Mononuclear cell (primary cell): ENCODE measurements around the gene ENPP6. TPM values are rescaled to one million over a fixed set of nuclear protein-coding genes. Genes with fewer than 3 reads are reported as not detected.

Source experiments
- H3K27me3 ChIP-seq: 2 replicates; pipeline ENCODE4 v1.6.0; 2011; ENCODE audit warnings: low read length, control low read depth; ENCODE audit not compliant: insufficient read depth
- H3K4me1 ChIP-seq: 2 replicates; pipeline ENCODE4 v1.5.1; 2011; ENCODE audit warnings: mild to moderate bottlenecking, low read length, control low read depth; ENCODE audit not compliant: insufficient read depth
- H3K4me3 ChIP-seq: 2 replicates; pipeline ENCODE4 v1.5.1; 2011; ENCODE audit warnings: mild to moderate bottlenecking, low read length, moderate library complexity
- H3K9me3 ChIP-seq: 2 replicates; pipeline ENCODE4 v1.5.1; 2011; ENCODE audit warnings: low read depth, mild to moderate bottlenecking, control low read depth, low read length
- total RNA-seq: library from RNA; depleted of rRNA; stranded (reverse); fragments of >200 nt; gene quantifications from one replicate; pipeline ENCODE4 v1.2.3, GENCODE V29; 2012

ENPP6 gene
- total RNA-seq, 1 donor = not detected

- Histone ChIP-seq H3K4me1 (no peaks in the 10 kb centered on the region), H3K9me3 (no peaks in the 10 kb centered on the region), H3K4me3 (no peak overlapping the region), H3K27me3 (no peaks in the 10 kb centered on the region)
Observed at GRCh38 chr4:184188443-184189400, 29.0 kb downstream of the ENPP6 start.

DNA sequence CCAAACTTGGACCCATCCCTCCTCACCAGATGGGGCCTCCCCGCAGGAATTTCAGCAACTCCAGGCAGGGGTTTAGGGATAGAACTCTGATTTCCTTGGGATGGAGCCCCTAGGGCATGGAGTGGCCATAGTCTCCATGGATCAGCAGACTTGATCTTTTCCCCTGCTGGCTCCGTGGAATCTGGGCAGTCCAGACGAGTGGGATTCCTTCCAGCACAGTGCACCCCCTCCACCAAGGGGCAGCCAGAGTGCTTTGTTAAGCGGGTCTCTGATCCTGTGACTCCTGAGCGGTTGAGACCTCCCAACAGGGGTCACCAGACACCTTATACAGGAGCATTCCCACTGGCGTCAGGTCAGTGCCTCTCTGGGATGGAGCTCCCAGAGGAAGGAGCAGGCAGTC lies 40.4 kb downstream of the ENPP6 start:
- Histone ChIP-seq H3K4me3 (no peak overlapping the region), H3K9me3 (no peaks in the 10 kb centered on the region), H3K4me1 (no peaks in the 10 kb centered on the region), H3K27me3 (no peaks in the 10 kb centered on the region)

DNA sequence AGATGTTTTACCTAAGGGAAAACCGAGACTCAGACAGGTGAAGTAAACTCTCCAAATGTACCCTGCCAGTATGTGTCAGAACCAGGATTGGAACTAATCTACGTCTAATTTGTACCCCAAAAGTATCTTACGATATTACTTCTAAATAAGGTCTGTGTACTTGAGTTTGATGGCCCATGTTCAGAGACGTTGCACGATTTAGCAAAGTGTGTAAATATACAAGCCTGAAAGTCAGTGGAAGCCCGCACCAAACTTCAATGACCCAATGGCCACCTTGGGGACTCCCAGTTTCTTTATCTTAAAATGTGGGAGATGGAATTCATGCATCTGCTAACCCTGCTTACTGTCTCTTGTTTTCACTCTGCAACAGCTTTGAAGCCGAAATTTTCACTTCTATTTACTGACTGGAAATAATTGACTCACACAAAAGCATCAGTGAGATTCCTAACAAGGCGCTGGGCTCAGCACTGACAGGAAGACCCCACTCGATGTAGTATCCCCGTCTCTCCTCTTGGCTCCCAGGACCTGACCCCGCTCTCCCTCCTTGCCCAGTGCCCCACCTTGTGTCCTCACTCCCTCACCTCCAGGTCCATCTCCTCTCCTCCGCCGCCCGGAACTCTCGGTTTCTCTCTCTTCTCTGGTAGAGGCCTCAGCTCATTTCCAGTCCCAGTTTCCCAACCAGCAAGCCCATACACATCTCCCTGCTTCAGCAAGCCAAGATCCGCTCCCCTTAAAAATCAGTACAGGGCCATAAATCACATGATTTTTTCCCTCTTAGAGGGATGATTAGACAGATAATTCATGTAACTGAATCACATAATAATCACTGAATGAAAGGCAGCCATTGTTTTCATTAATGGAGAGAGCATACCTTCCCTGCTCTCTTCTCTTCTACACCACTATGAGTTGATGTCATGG lies 42.8 kb downstream of the ENPP6 start:
- H3K4me3 ChIP-seq = no peak overlapping the region
- H3K27me3 ChIP-seq = no peaks in the 10 kb centered on the region
- no peaks in the 10 kb centered on the region for H3K9me3 ChIP-seq

DNA sequence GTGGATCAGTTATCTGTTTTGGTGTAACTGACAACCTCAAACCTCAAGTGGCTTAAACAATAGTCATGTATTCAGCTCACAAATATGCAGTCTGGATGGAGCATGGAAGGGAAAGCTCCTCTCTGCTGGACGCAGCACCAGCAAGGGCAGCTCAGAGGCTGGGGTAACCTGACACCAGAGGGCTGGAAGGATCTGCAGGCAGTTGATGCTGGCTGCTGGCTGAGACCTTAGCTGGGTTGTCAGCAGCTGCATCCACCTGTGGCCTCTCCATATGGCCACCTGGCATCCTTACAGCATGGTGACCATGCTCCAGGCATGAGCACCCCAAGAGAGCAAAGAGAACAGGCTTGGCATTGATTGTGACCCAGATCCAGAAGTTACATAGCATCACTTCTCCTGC lies 46.7 kb downstream of the ENPP6 start:
- peaks cover 16% of the 10 kb centered on the region for H3K27me3 ChIP-seq
- no peak overlapping the region for H3K4me3 ChIP-seq

More for the DNA sequence above, 42.8 kb downstream of the ENPP6 start:
- no peaks in the 10 kb centered on the region for H3K4me1 ChIP-seq

DNA sequence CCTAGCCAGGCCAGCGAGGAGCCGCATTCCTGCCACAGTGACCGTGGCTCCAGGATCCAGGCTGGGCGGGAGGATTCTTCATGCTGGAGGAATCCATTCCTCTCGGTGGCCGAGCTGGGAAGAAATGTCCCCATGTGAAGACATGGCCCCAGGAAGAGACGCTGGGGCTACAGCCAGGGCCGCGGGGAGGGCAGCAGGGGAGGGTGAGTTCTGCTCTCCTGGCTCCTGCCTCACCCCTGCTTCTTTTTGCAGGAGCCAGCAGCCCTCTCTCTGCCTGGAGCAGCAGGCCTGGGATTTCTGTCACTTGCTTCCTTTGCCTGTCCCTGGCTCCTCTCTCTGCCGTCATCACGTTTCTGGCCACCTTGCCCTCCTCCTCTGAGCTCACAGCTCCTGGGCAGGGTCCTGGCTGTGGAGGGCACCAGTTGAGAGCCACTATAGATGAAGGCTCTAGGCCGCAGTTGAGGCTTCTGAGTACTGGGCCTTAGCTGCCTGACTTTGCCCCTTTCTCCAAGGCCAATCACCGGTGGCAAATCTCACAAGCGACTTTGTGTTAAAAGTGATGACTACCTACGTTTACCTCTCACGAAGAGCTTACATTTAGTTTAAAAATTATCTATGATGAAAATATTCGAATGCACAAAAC lies 48.3 kb downstream of the ENPP6 start:
- no peak overlapping the region for H3K4me3 ChIP-seq
- peaks cover 6% of the 10 kb centered on the region for H3K4me1 ChIP-seq
- peaks cover 16% of the 10 kb centered on the region for H3K27me3 ChIP-seq
- H3K9me3 ChIP-seq = no peaks in the 10 kb centered on the region

More for the DNA sequence above, 46.7 kb downstream of the ENPP6 start:
- Histone ChIP-seq H3K4me1 (peaks cover 6% of the 10 kb centered on the region), H3K9me3 (no peaks in the 10 kb centered on the region)

- Histone ChIP-seq H3K4me3 (no peak overlapping the region), H3K9me3 (no peaks in the 10 kb centered on the region), H3K27me3 (peaks cover 16% of the 10 kb centered on the region), H3K4me1 (peaks cover 6% of the 10 kb centered on the region)
Observed at GRCh38 chr4:184168406-184169019, 49.2 kb downstream of the ENPP6 start.

GRCh38 chr4:184167576-184167975 lies 50.1 kb downstream of the ENPP6 start:
- Histone ChIP-seq H3K4me1 (peaks cover 6% of the 10 kb centered on the region), H3K27me3 (peaks cover 16% of the 10 kb centered on the region)

GRCh38 chr4:184166736-184167135 lies 50.9 kb downstream of the ENPP6 start:
- Histone ChIP-seq H3K4me3 (no peak overlapping the region), H3K4me1 (peaks cover 6% of the 10 kb centered on the region), H3K9me3 (no peaks in the 10 kb centered on the region), H3K27me3 (peaks cover 16% of the 10 kb centered on the region)

More at GRCh38 chr4:184167576-184167975, 50.1 kb downstream of the ENPP6 start:
- no peak overlapping the region for H3K4me3 ChIP-seq
- H3K9me3 ChIP-seq = no peaks in the 10 kb centered on the region

DNA sequence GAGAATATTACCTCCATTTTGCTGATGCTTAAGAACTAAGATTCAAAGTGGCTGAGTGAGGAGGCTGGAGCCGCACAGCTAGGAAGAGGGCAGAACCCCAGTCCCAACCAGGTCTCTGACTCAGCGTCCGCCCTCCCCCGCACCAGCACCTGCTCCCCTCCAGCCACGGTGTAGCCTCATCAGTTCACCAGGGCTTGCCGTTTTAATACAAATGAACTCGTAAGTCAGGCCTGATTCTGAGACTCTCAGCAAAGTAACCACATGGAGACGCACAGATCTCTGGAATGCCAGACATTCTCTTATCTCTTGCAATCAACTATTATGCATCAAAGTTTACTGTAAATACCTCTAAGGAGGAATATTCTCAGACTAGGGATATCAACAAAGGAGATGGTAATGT lies 52.4 kb downstream of the ENPP6 start:
- H3K9me3 ChIP-seq = no peaks in the 10 kb centered on the region
- peaks cover 21% of the 10 kb centered on the region for H3K27me3 ChIP-seq
- no peak overlapping the region for H3K4me3 ChIP-seq
- peaks cover 6% of the 10 kb centered on the region for H3K4me1 ChIP-seq

DNA sequence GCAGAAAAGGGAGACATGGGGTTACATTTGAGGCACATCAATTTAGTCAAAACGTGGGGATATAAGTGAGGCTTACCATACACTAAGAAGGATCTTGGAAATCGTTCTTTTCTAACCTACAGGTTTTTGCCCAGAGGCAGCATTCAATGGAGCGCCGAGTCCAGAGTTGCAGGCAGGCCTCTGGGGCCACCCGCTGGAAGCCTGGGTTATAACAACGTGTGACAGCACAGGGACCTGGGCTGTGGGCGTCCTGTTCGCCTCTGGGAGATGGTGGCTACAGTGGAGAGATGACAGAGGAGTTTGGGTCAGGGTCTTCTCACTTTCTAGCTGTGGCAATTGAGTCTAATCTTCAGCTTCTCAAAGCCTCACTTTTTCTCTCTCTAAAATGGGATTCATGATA lies 53.9 kb downstream of the ENPP6 start:
- Histone ChIP-seq H3K4me3 (no peak overlapping the region), H3K27me3 (peaks cover 23% of the 10 kb centered on the region)

DNA sequence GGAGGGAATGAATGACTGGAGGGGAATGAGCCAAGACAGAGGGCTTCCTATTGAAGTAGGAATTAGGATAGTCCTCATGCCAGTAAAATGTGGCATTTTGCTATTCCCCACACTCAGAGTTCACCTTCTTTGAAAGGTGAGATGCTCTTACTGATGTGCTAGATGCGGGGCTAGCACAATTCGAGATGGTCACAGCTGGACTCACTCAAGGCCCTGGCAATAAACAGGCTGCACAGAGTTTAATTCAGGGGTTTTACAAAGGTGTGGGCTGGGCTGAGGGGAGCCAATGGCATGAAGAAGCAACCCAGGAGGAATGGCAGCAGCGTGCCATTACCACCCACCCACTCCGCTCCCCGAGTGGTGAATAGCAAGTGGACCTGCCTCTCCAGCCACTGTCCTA lies 55.1 kb downstream of the ENPP6 start:
- no peaks in the 10 kb centered on the region for H3K9me3 ChIP-seq
- peaks cover 16% of the 10 kb centered on the region for H3K27me3 ChIP-seq
- no peaks in the 10 kb centered on the region for H3K4me1 ChIP-seq
- no peak overlapping the region for H3K4me3 ChIP-seq

More for the DNA sequence above, 53.9 kb downstream of the ENPP6 start:
- peaks cover 6% of the 10 kb centered on the region for H3K4me1 ChIP-seq
- H3K9me3 ChIP-seq = no peaks in the 10 kb centered on the region

- Histone ChIP-seq H3K4me1 (no peaks in the 10 kb centered on the region), H3K27me3 (peaks cover 7% of the 10 kb centered on the region), H3K9me3 (no peaks in the 10 kb centered on the region), H3K4me3 (no peak overlapping the region)
Observed at GRCh38 chr4:184157322-184157721, 60.4 kb downstream of the ENPP6 start.

DNA sequence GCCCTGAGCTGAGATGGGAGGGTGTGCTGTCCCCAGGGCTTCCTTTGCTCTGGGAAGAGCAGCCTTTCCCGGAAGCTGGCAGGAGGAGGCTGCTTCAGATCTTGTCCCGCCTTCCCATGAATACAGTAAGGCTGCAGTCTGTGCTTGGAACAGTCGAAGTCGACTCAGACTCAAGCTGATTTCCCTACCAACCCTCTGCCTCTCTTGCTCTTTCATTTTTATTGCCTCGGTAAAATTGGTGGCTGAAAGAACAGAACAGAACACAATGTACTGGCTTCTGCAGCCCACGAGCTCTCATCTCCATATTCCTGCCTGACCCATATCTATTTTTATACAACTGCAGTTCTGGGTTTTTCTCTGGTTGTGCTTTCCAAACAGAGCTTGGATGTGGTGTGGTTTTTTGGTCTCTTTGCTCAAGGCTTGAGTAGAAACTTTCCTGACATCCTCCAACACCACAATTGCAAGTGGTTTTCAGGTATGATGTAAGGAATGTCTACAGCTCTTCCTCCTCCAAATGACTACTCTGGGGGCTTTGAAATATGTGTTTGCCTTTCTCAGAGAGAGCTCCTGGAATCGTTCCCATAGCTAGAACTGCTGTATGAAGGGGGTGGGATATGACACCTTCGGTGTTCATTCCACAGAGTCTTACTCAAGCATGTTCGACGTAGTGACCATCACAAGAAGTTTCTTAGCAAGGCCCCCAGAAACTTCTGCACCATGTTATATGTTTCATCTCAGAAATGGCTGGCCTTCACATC lies 61.3 kb downstream of the ENPP6 start:
- no peak overlapping the region for H3K4me3 ChIP-seq

GRCh38 chr4:184154199-184154598 lies 63.5 kb downstream of the ENPP6 start:
- H3K27me3 ChIP-seq = no peaks in the 10 kb centered on the region

More for the DNA sequence above, 61.3 kb downstream of the ENPP6 start:
- Histone ChIP-seq H3K4me1 (no peaks in the 10 kb centered on the region), H3K27me3 (peaks cover 7% of the 10 kb centered on the region), H3K9me3 (no peaks in the 10 kb centered on the region)

More at GRCh38 chr4:184154199-184154598, 63.5 kb downstream of the ENPP6 start:
- Histone ChIP-seq H3K4me3 (no peak overlapping the region), H3K9me3 (no peaks in the 10 kb centered on the region), H3K4me1 (peaks cover 2% of the 10 kb centered on the region)
